ENCODE results near the gene SHROOM2. TPM values are rescaled to one million over a fixed set of nuclear protein-coding genes. Genes with fewer than 3 reads are reported as not detected.

Gene SHROOM2
- total RNA-seq, 4 donors from 2014 or later, result 0.67 to 2.3 (median 1.6) TPM

- 60 to 66% methylated on average over 1 to 3 of the region's 6 CpGs for WGBS, 2 donors (ENCODE audit: low coverage in 1 of 2)
- H3K36me3 ChIP-seq, result no peaks in the 10 kb centered on the region
- no peak overlapping the region for H3K4me3 ChIP-seq
- no peaks in the 10 kb centered on the region for H3K9me3 ChIP-seq
- no peak for ATAC-seq
- H3K4me1 ChIP-seq, result peaks cover 0 to 6% (median 0%) of the 10 kb centered on the region in 3 donors
- no peak overlapping the region for H3K27ac ChIP-seq
- no peak for TF ChIP-seq EP300 (IDR thresholded peaks at IDR 0.05)
- TF ChIP-seq POLR2AphosphoS5 (IDR thresholded peaks at IDR 0.05), result no peak
- no peak for TF ChIP-seq CTCF (IDR thresholded peaks at IDR 0.05)
- no peak for TF ChIP-seq POLR2A (IDR thresholded peaks at IDR 0.05)
- H3K27me3 ChIP-seq, result no peaks in the 10 kb centered on the region
These were observed 111.5 kb downstream of the SHROOM2 start for GRCh38 chrX:9897761-9898161.

GRCh38 chrX:9899640-9900111 lies 113.4 kb downstream of the SHROOM2 start:
- ATAC-seq, result no peak
- no peaks in the 10 kb centered on the region for H3K9me3 ChIP-seq
- peaks cover 0 to 6% (median 0%) of the 10 kb centered on the region in 3 donors for H3K4me1 ChIP-seq
- TF ChIP-seq CTCF (IDR thresholded peaks at IDR 0.05) (no peak), EP300 (IDR thresholded peaks at IDR 0.05) (no peak), POLR2A (IDR thresholded peaks at IDR 0.05) (no peak), POLR2AphosphoS5 (IDR thresholded peaks at IDR 0.05) (no peak)
- H3K4me3 ChIP-seq, result no peak overlapping the region
- no peaks in the 10 kb centered on the region for H3K27me3 ChIP-seq
- H3K27ac ChIP-seq, result no peak overlapping the region
- H3K36me3 ChIP-seq, result no peaks in the 10 kb centered on the region
- no CpG with 5 or more reads among the region's 17 CpGs for WGBS, 2 donors (ENCODE audit: low coverage in 1 of 2)

DNA sequence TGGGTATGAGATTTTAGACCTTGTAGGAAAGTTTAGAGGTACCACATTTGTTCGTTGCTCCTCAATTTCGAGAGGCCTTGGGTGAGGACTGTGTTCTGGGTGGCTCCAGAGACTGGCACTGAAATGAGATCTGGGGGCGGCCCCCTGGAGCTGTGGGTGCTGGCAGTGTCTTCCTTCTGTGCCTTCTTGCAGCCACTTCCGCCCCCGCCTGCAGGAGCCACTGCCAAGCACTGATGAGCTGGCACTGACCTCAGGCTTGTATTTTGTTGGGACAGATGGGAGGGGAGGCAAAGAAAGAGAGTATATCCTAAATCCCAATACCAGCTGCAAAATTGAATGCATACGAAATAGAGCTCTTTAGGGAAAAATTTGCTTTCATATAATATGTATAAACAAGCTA lies 116.4 kb downstream of the SHROOM2 start:
- WGBS, 2 donors (ENCODE audit: low coverage in 1 of 2), result 74 to 100% methylated on average over 1 to 4 of the region's 6 CpGs
- TF ChIP-seq POLR2AphosphoS5 (IDR thresholded peaks at IDR 0.05) (no peak), POLR2A (IDR thresholded peaks at IDR 0.05) (no peak), EP300 (IDR thresholded peaks at IDR 0.05) (no peak), CTCF (IDR thresholded peaks at IDR 0.05) (no peak)
- ATAC-seq, result no peak
- Histone ChIP-seq H3K36me3 (no peaks in the 10 kb centered on the region), H3K27ac (no peak overlapping the region), H3K27me3 (no peaks in the 10 kb centered on the region), H3K9me3 (no peaks in the 10 kb centered on the region), H3K4me1 (peaks cover 0 to 6% (median 0%) of the 10 kb centered on the region in 3 donors), H3K4me3 (no peak overlapping the region)

GRCh38 chrX:9903146-9903545 lies 116.9 kb downstream of the SHROOM2 start:
- H3K4me3 ChIP-seq, result no peak overlapping the region
- no peak for TF ChIP-seq POLR2AphosphoS5 (IDR thresholded peaks at IDR 0.05)
- TF ChIP-seq CTCF (IDR thresholded peaks at IDR 0.05), result no peak
- H3K27me3 ChIP-seq, result no peaks in the 10 kb centered on the region
- peaks cover 0 to 6% (median 0%) of the 10 kb centered on the region in 3 donors for H3K4me1 ChIP-seq
- H3K9me3 ChIP-seq, result no peaks in the 10 kb centered on the region
- no peaks in the 10 kb centered on the region for H3K36me3 ChIP-seq
- WGBS, 2 donors (ENCODE audit: low coverage in 1 of 2), result 70 to 89% methylated on average over 3 to 5 of the region's 5 CpGs
- no peak overlapping the region for H3K27ac ChIP-seq
- no peak for ATAC-seq

GRCh38 chrX:9905288-9905687 lies 119.1 kb downstream of the SHROOM2 start:
- Histone ChIP-seq H3K36me3 (no peaks in the 10 kb centered on the region), H3K9me3 (no peaks in the 10 kb centered on the region), H3K4me3 (no peak overlapping the region), H3K4me1 (no peaks in the 10 kb centered on the region), H3K27ac (no peak overlapping the region), H3K27me3 (no peaks in the 10 kb centered on the region)
- ATAC-seq, result no peak
- 75% methylated on average over 6 of the region's 17 CpGs; no CpG with 5 or more reads in 1 of the 2 donors for WGBS, 2 donors (ENCODE audit: low coverage in 1 of 2)
- TF ChIP-seq CTCF (IDR thresholded peaks at IDR 0.05) (no peak), EP300 (IDR thresholded peaks at IDR 0.05) (no peak), POLR2A (IDR thresholded peaks at IDR 0.05) (no peak), POLR2AphosphoS5 (IDR thresholded peaks at IDR 0.05) (no peak)

Data from gastroesophageal sphincter (tissue), 4 donors.